Renal cortex interstitium (tissue), 11 donors: ENCODE measurements around the gene APOO. TPM values are rescaled to one million over a fixed set of nuclear protein-coding genes. Genes with fewer than 3 reads are reported as not detected.
A peak's percentile ranks its signal among the peaks of the same experiment; 100 is the strongest.

Experiments
- DNase-seq, 11 donors: peaks; one replicate each; pipeline ENCODE4 v3.0.0-alpha.2; 2013; ENCODE audit warnings: low read depth in 9 of 11, low spot score in 4 of 11; ENCODE audit errors: extremely low read depth in 1 of 11
- polyA plus RNA-seq, 3 donors: library from polyadenylated mRNA; unstranded; fragments of 120-200 nt; gene quantifications; one replicate each; pipeline ENCODE4 v1.2.1, GENCODE V29; 2013; ENCODE audit not compliant: insufficient read length in 3 of 3

The APOO gene
- polyA plus RNA-seq, 3 donors = 33.9 to 44.4 (median 37.2) TPM

DNA sequence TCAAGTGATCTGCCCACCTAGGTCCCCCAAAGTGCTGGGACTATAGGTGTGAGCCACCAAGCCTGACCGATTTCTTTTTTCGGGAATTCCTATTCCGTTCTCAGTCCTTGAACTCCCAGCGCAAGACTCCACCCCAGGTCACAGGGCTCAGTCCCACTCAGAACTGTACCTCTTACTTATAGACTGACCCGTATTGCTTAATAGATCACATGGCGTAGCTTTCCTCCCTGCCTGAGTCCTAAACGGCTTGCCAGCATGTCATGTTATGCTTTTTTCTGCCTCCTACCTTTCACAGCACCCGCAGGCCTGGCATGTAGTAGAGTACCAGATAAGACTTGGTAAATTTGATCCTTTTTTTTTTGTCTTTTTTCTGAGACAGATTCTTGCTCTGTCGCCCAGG is 102.3 kb downstream of the APOO start:
- no peak for DNase-seq

GRCh38 chrX:23804578-23804977 is 103.2 kb downstream of the APOO start:
- no peak for DNase-seq

- DNase-seq = no peak
Observed at GRCh38 chrX:23803931-23804381, 103.8 kb downstream of the APOO start.

GRCh38 chrX:23802431-23802830 is 105.3 kb downstream of the APOO start:
- DNase-seq = no peak

DNA sequence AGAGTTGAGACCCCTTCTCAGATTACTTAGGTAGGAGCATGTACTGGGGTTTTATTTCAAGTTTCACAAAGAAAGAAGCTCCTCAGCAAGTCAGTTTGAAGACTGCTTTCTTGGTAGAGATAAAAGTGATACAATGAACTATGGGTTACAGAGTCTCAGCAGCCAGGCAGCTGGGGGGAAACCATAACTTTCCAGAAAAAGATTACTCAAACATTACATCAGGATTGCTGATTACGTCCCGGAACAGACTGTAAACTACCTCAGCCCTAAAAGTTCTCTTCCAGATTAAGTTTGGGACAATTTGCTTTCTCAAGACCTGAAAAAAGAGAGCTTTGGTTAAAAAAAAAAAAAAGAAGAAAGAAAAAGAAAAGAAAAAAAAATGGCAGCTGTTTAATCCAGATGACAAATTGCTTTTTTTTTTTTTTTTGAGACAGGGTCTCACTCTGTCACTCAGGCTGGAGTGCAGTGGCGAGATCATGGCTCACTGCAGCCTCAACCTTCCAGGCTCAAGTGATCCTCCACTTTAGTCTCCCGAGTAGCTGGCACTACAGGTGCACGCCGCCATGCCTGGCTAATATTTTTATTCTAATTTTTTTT is 108.2 kb downstream of the APOO start:
- DNase-seq = no peak

DNA sequence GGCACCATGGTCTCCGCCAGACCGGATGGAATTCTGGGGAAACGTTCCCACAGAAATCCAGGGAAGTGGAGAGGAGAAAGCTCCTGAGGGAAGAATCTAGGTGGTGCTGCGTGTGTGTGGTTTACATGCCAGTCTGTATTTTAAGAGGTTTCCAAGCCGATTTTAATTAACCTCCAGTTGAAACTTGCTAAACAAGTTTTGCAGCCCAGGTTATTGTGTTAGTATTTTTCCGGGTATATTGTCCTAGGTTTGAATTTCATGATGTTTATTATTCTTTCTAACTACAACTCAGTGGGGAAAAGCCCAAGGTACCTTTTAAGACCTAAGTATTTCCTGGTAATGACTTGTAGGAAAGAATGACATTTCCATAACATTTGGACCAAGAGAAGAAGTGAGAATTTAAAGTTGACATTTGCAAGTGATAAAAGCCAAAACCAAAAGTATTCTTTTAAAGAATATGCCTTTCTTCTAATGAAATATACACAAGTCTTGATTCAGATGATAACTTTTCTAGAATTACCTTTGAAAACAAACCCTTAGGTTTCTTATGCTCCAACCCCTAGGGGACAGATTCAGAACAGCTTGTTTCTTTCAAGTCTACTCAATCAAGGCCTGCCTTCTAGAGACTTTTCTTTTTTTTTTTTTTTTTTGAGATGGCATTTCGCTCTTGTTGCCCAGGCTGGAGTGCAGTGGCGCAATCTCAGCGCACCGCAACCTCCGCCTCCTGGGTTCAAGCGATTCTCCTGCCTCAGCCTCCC is 110.2 kb downstream of the APOO start:
- DNase-seq = peak in 2 of 11 donors; percentile 48 to 66

- no peak for DNase-seq
Observed at GRCh38 chrX:23795221-23795620, 112.5 kb downstream of the APOO start.

DNA sequence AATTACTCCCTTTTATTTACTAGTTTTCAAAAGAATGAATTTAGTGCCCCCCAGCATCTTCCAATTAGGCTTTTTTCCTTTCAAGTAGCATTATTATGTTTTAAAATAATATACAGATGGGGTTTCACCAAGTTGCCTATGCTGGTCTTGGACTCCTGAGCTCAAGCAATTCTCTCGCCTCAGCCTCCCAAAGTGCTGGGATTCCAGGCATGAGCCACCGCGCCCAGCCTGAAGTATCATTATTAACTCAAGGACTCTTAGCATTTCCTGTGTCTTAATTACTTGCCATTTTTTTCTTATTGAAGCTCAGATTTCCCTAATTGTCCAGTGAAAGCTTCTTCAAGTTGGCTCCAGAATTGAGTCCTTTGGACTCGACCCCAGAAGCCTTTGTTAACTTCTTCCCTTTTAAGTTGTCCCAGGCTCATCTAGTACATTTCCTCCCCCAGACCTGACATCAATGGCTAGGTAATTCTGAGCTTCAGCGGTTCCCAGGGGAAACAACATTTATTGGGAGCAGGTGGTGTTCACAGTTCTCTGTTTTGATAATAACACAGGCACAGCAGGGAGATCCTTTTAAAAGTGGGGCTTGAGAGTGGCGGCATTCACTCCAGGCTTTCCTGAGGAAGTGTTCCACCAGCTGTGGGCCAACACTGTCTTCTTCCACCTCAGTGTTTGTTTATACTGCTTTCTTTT is 114.7 kb downstream of the APOO start:
- DNase-seq = no peak

GRCh38 chrX:23790155-23790497 is 117.6 kb downstream of the APOO start:
- DNase-seq = no peak

GRCh38 chrX:23789386-23790154 is 118.2 kb downstream of the APOO start:
- DNase-seq = no peak

- no peak for DNase-seq
Observed at GRCh38 chrX:23788946-23789345, 118.8 kb downstream of the APOO start.

- DNase-seq = no peak
Observed at GRCh38 chrX:23788521-23788920, 119.2 kb downstream of the APOO start.

DNA sequence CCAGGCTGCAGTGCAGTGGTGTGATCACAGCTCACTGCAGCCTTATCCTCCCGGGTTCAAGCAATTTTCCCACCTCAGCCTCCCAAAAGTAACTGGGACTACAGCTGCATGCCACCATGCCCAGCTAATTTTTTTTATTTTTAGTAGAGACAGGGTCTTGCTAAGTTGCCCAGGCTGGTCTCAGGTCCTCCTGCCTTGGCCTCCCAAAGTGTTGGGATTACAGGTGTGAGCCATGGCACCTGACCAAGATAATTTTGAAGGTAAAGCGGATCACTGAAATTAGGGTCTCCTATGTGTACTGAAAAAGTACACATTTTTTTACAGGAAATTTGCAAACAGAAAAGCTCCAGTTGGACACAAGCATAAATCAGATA is 120.0 kb downstream of the APOO start:
- DNase-seq = no peak

DNA sequence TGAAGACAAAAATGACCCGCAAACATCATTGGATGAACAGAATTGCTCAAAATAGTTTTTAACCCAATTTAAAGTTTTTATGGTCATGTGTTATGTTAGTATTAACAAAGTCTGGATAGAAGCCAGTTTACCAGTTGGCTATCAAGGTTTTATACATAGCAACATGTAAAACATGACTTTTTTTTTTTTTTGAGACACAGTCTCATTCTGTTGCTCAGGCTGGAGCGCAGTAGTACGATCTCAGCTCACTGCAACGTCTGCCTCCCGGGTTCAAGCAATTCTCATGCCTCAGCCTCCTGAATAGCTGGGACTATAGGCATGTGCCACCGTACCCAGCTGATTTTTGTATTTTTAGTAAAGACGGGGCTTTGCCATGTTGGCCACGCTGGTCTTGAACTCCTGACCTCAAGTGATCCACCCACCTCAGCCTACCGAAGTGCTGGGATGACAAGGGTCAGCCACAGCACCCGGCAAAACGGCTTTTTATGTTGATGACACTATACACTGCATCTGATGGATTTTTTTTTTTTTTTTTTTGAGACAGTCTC is 121.4 kb downstream of the APOO start:
- no peak for DNase-seq

DNA sequence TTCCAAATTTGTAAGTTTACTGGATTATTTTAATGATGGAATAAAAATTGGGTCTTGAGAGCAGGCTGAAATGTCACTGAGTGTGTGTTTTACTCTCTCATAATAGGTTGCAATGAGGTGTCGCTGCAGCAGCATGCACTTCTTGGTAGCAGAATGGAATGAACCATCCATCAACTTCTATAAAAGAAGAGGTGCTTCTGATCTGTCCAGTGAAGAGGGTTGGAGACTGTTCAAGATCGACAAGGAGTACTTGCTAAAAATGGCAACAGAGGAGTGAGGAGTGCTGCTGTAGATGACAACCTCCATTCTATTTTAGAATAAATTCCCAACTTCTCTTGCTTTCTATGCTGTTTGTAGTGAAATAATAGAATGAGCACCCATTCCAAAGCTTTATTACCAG is 122.2 kb downstream of the APOO start:
- no peak for DNase-seq

DNA sequence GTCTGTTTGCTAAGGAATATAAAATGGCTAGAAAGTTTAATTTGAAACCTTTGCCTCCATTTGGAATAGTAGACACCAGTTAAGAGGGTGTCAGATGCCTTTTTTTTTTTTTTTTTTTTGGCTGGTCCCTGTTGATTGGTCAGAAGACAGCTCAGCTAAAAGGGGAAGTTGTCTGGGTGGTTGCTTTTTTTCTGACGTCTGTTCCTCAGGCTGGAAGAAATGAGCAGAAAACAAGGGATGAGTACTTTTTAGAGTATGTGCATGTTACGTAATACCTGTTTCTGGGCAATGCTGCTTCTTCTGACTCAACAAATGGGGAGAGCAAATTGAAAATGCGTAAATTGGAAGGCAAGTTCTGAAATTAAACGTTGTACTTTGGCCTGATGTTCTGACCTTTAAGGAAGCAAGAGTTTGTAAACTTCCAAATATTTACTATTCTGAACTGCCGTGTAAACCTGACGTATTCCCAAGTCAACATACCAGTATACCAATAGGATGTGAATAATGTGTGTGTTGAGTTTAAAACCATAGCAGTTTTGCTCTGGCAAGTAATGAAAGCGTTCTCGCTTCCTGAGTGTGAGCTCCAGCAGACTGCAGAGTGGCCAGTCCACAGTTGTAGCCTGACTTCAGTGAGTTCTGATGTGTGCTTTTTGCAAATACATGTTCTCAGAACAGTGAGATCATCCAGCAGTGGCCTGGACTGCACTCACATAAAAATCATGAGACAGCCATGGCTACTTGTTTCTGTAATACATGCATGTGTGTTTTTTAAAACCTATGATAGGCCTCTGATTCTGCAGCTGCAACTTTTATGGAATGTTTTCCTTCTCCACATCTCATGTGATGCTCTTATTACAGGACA is 123.0 kb downstream of the APOO start:
- DNase-seq = no peak

DNA sequence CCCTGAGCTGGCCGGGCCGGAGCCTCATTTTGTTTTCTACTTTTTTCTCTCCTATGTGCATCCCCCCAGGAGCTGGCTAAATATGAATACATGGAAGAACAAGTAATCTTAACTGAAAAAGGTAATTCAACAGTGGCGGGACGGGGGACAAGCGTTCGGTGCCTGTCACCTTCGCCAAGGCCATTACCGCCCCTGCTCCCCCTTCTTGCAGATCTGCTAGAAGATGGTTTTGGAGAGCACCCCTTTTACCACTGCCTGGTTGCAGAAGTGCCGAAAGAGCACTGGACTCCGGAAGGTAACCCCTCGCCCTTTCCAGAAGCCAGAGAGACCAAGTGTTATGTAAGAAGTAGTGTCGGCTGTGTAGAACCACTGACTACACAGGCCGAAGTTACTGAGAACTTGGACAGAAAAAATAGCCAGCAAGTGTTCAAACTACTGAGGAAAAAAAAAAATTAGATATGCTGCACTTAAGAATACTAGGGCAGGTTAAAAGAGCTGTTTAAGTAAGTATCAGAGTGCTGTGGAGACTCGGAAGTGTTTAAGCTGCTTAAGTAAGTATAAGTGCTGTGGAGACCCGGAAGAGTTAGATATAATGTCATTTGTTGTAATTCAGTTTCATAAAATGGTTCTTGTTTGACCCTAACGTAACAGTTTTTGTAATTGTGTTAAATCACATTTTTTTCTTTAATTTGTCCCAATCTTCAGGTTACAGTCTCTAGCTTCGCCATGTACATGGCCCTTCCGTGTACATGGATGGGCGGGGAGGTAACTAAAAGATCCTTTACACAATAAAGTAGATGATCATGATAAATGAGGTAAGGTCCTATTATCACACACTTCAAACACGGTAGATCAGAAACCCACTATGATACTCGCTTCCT is 123.9 kb downstream of the APOO start:
- no peak for DNase-seq
